H1 (cell line): ENCODE measurements around the gene DOK7. TPM values are rescaled to one million over a fixed set of nuclear protein-coding genes. Genes with fewer than 3 reads are reported as not detected.
A peak's percentile ranks its signal among the peaks of the same experiment; 100 is the strongest.

ENCODE experiments used
- CTCF ChIA-PET: fragments of 300-600 bp; sonication (Branson Sonifier 250); formaldehyde crosslinking; loops from one replicate; lab custom pipeline; 2021; ENCODE audit not compliant: partially characterized antibody; lab: Charles Lee
- POLR2A ChIA-PET: fragments of 300-600 bp; sonication (Branson Sonifier 250); formaldehyde crosslinking; loops from one replicate; lab custom pipeline; 2021; ENCODE audit warnings: inconsistent platforms; ENCODE audit not compliant: partially characterized antibody; lab: Charles Lee
- DNase-seq, 2 experiments: peaks; one replicate each; pipeline versions ENCODE4 v3.0.0 to v3.0.0-alpha.2; 2010 to 2022; ENCODE audit warnings: low spot score in 2 of 2, low read depth in 1 of 2, mixed read lengths in 1 of 2
- FAIRE-seq: peaks from 2 replicates; lab custom pipeline; 2011; peaks lifted over from hg19 to GRCh38; lab: Jason Lieb, UNC
- H2AFZ ChIP-seq: 2 replicates; pipeline ENCODE4 v1.8.1; 2012; ENCODE audit warnings: low read length, inconsistent platforms
- H2AK5ac ChIP-seq: 2 replicates; pipeline ENCODE4 v1.6.1; 2013; ENCODE audit warnings: low read depth, low read length
- H2BK120ac ChIP-seq: replicated peaks from 2 replicates; pipeline ENCODE3; 2013; ENCODE audit warnings: low read depth, low read length, inconsistent platforms
- H2BK12ac ChIP-seq: 2 replicates; pipeline ENCODE4 v1.6.1; 2013; ENCODE audit warnings: low read depth, low read length
- H2BK15ac ChIP-seq: 2 replicates; pipeline ENCODE4 v1.6.1; 2013; ENCODE audit warnings: low read length
- H2BK20ac ChIP-seq: 2 replicates; pipeline ENCODE4 v1.6.1; 2013; ENCODE audit warnings: low read length
- H2BK5ac ChIP-seq: 2 replicates; pipeline ENCODE4 v1.6.1; 2013; ENCODE audit warnings: low read depth, low read length
- H3K14ac ChIP-seq: 2 replicates; pipeline ENCODE4 v1.6.1; 2013; ENCODE audit warnings: inconsistent platforms; ENCODE audit not compliant: insufficient read length
- H3K18ac ChIP-seq: 2 replicates; pipeline ENCODE4 v1.6.1; 2013; ENCODE audit warnings: low read length; ENCODE audit errors: extremely low read depth
- H3K23ac ChIP-seq: 2 replicates; pipeline ENCODE4 v1.6.1; 2013; ENCODE audit warnings: inconsistent platforms; ENCODE audit not compliant: insufficient read length
- H3K23me2 ChIP-seq: 2 replicates; pipeline ENCODE4 v1.6.1; 2013; ENCODE audit warnings: low read depth, low read length
- H3K27ac ChIP-seq: 2 replicates; pipeline ENCODE4 v1.6.1; 2011; ENCODE audit warnings: low read depth, low read length, inconsistent platforms
- H3K27me3 ChIP-seq, 4 experiments: replicated peaks in 1 of 4; 1 replicate in 1 of 4; 2 replicates in 3 of 4; pipeline versions ENCODE4 v1.6.1 to v1.8.1; 2011 to 2013; ENCODE audit warnings: low read length in 3 of 4, mild to moderate bottlenecking in 3 of 4, inconsistent platforms in 2 of 4, mixed read lengths in 2 of 4, moderate library complexity in 1 of 4; ENCODE audit not compliant: control insufficient read depth in 3 of 4, insufficient read depth in 3 of 4; ENCODE audit errors: extremely low read depth in 1 of 4
- H3K36me3 ChIP-seq, 4 experiments: 2 replicates each; pipeline versions ENCODE4 v1.6.1 to v1.8.1; 2011 to 2013; ENCODE audit warnings: mild to moderate bottlenecking in 4 of 4, low read length in 3 of 4, moderate library complexity in 2 of 4, control low read depth in 1 of 4, inconsistent platforms in 1 of 4; ENCODE audit not compliant: insufficient read depth in 4 of 4, control insufficient read depth in 2 of 4
- H3K4ac ChIP-seq: replicated peaks from 2 replicates; pipeline ENCODE3; 2013; ENCODE audit warnings: low read length, low read depth, mixed read lengths, inconsistent platforms; ENCODE audit not compliant: insufficient read length
- H3K4me1 ChIP-seq, 4 experiments: replicated peaks in 1 of 4; 1 replicate in 1 of 4; 2 replicates in 3 of 4; pipeline versions ENCODE4 v1.6.1 to v1.8.1; 2011 to 2013; ENCODE audit warnings: low read length in 3 of 4, inconsistent platforms in 2 of 4, mixed read lengths in 1 of 4; ENCODE audit not compliant: insufficient read depth in 4 of 4, control insufficient read depth in 3 of 4
- H3K4me2 ChIP-seq, 2 experiments: 2 replicates each; pipeline versions ENCODE4 v1.6.1 to v1.8.1; 2011 to 2013; ENCODE audit warnings: low read depth in 2 of 2, low read length in 2 of 2, control low read depth in 1 of 2, inconsistent platforms in 1 of 2, mild to moderate bottlenecking in 1 of 2; ENCODE audit not compliant: insufficient read depth in 1 of 2
- H3K4me3 ChIP-seq, 4 experiments: fragments of 200-600, 300-600 bp in 1 of 4; sonication (generic), shearing (Covaris generic), sonication (Bioruptor Twin) in 1 of 4; 2 replicates each; pipeline versions ENCODE4 v1.5.1 to v1.8.1; 2011 to 2016; ENCODE audit warnings: low read length in 4 of 4, low read depth in 3 of 4, control low read depth in 2 of 4, inconsistent platforms in 2 of 4, mild to moderate bottlenecking in 2 of 4, mixed read lengths in 1 of 4, moderate library complexity in 1 of 4; ENCODE audit not compliant: insufficient read depth in 2 of 4; ENCODE audit errors: extremely low read depth in 1 of 4
- H3K56ac ChIP-seq: replicated peaks from 2 replicates; pipeline ENCODE3; 2013; ENCODE audit warnings: low read depth, mild to moderate bottlenecking, mixed read lengths, low read length, inconsistent platforms; ENCODE audit not compliant: insufficient read length
- H3K79me1 ChIP-seq: 2 replicates; pipeline ENCODE4 v1.6.1; 2013; ENCODE audit warnings: low read depth, low read length, control low read depth
- H3K79me2 ChIP-seq, 2 experiments: 2 replicates each; pipeline versions ENCODE4 v1.6.1 to v1.8.1; 2012 to 2013; ENCODE audit warnings: low read length in 2 of 2, mild to moderate bottlenecking in 2 of 2, inconsistent platforms in 1 of 2; ENCODE audit not compliant: insufficient read depth in 2 of 2, control insufficient read depth in 1 of 2
- H3K9ac ChIP-seq, 4 experiments: replicated peaks in 1 of 4; 1 replicate in 1 of 4; 2 replicates in 3 of 4; pipeline versions ENCODE4 v1.6.1 to v1.8.1; 2011 to 2013; ENCODE audit warnings: low read depth in 3 of 4, low read length in 3 of 4, control low read depth in 2 of 4, mild to moderate bottlenecking in 2 of 4, moderate library complexity in 2 of 4, inconsistent platforms in 1 of 4; ENCODE audit errors: extremely low read depth in 1 of 4
- H3K9me3 ChIP-seq, 2 experiments: 2 replicates each; pipeline versions ENCODE4 v1.6.1 to v1.8.1; 2012 to 2013; ENCODE audit warnings: mild to moderate bottlenecking in 2 of 2, moderate library complexity in 2 of 2, control low read depth in 1 of 2, inconsistent platforms in 1 of 2, low read depth in 1 of 2, low read length in 1 of 2, mixed read lengths in 1 of 2; ENCODE audit not compliant: insufficient read depth in 2 of 2
- H4K20me1 ChIP-seq, 2 experiments: replicated peaks in 1 of 2; 2 replicates each; pipeline versions ENCODE3 to v1.8.1; 2011 to 2013; ENCODE audit warnings: inconsistent platforms in 2 of 2, low read length in 2 of 2, mild to moderate bottlenecking in 1 of 2; ENCODE audit not compliant: insufficient read depth in 2 of 2, control insufficient read depth in 1 of 2
- H4K5ac ChIP-seq: 2 replicates; pipeline ENCODE4 v1.6.1; 2013; ENCODE audit warnings: low read length, low read depth, mixed read lengths, inconsistent platforms; ENCODE audit not compliant: insufficient read length
- H4K8ac ChIP-seq: 2 replicates; pipeline ENCODE4 v1.8.0; 2013; ENCODE audit warnings: mild to moderate bottlenecking, moderate library complexity, low read length, inconsistent platforms; ENCODE audit not compliant: insufficient read depth; ENCODE audit errors: extremely low read depth
- H4K91ac ChIP-seq: replicated peaks from 2 replicates; pipeline ENCODE3; 2013; ENCODE audit warnings: low read length, mixed read lengths, inconsistent platforms; ENCODE audit not compliant: insufficient read length
- ASH2L ChIP-seq: fragments of 200-600, 300-600 bp; sonication (generic); IDR thresholded peaks from one replicate; pipeline ENCODE4 v1.7.1; 2017; ENCODE audit warnings: low read length
- EP300 ChIP-seq, 2 experiments: IDR thresholded peaks; 1 replicate in 1 of 2; 2 replicates in 1 of 2; pipeline ENCODE4 v1.6.1; 2011 to 2012; ENCODE audit warnings: low read depth in 2 of 2, low read length in 2 of 2, mild to moderate bottlenecking in 2 of 2, borderline replicate concordance in 1 of 2, inconsistent platforms in 1 of 2, moderate library complexity in 1 of 2
- GABPA ChIP-seq: IDR thresholded peaks from 2 replicates; pipeline ENCODE4 v1.6.1; 2011; ENCODE audit warnings: mild to moderate bottlenecking, low read length, moderate library complexity, borderline replicate concordance; ENCODE audit not compliant: insufficient read depth
- RNF2 ChIP-seq: fragments of 200-900, 300-1000 bp; sonication (generic); IDR thresholded peaks from 2 replicates; pipeline ENCODE4 v1.7.1; 2016; ENCODE audit warnings: borderline replicate concordance, low read depth, mild to moderate bottlenecking, antibody characterized with exemption, low read length; ENCODE audit not compliant: poor library complexity, severe bottlenecking; ENCODE audit errors: missing control alignments
- WGBS, 2 experiments: shearing (Covaris generic) in 1 of 2; methylation state at CpG; one replicate each; pipeline versions ENCODE4 v1.1.6 to v1.1.7; 2013 to 2015; ENCODE audit warnings: low lambda C conversion rate in 2 of 2, mixed read lengths in 2 of 2, inconsistent platforms in 1 of 2, low coverage in 1 of 2, missing lambda C conversion rate in 1 of 2; ENCODE audit not compliant: insufficient replicate concordance in 2 of 2, insufficient coverage in 1 of 2, insufficient read length in 1 of 2; ENCODE audit errors: extremely low coverage in 1 of 2, missing lambda C conversion rate in 1 of 2; 5-methylcytosine and 5-hydroxymethylcytosine counted together
- polyA plus RNA-seq, 7 experiments: library from polyadenylated mRNA; depleted of rRNA in 3 of 7; stranded (reverse) in 5 of 7; unstranded in 2 of 7; fragments of >200 nt in 5 of 7; fragments of 200-250 nt in 2 of 7; gene quantifications; 1 replicate in 5 of 7; 2 replicates in 1 of 7; 4 replicates in 1 of 7; pipeline versions ENCODE4 v1.2.1 to v1.2.3, GENCODE V29; 2011 to 2013; ENCODE audit warnings: missing spikeins in 2 of 7, mixed read lengths in 2 of 7
- total RNA-seq: library from RNA; stranded (reverse); fragmentation: NEBNext Ultra II Directional; extraction: Animal tissue kit (Norgen Biotek cat#: 25700); gene quantifications from 2 replicates; pipeline ENCODE4 v1.2.1, GENCODE V29; 2021

Gene DOK7
- total and polyA plus RNA-seq, 2 of the 8 experiments (the other 6 are each of a cell fraction or from before 2014, with no cell fraction given) = 0.32 TPM; not detected in 1

- no peak for DNase-seq
- no peak overlapping the region for H3K4me2 ChIP-seq
Observed at GRCh38 chr4:3471886-3472285, 8.8 kb downstream of the DOK7 start.

More at GRCh38 chr4:3471886-3472285, 8.8 kb downstream of the DOK7 start:
- H4K5ac ChIP-seq = no peak overlapping the region
- no peaks in the 10 kb centered on the region for H3K79me2 ChIP-seq
- H2BK120ac ChIP-seq = no peak overlapping the region
- no peak overlapping the region for H3K4ac ChIP-seq
- H3K9me3 ChIP-seq = peaks cover 0 to 6% of the 10 kb centered on the region in 2 experiments; a peak in 2 of 4 replicates
- no peak overlapping the region for H2AFZ ChIP-seq
- H2BK20ac ChIP-seq = no peak overlapping the region
- H3K4me3 ChIP-seq = no peak overlapping the region
- no peak overlapping the region for H4K91ac ChIP-seq
- no peak for FAIRE-seq
- CTCF ChIA-PET = interaction anchor here (0.9 to 3.9 kb wide), 7 partner anchors 8 to 229 kb away, joined by 3 to 41 read pairs (median 4); no protein-coding TSS in a partner anchor
- no peak overlapping the region for H3K56ac ChIP-seq
- no peak overlapping the region for H2BK5ac ChIP-seq
- H3K14ac ChIP-seq = no peak overlapping the region
- TF ChIP-seq GABPA (no peak), EP300 (IDR thresholded peaks at IDR 0.05; ENCODE audit: borderline replicate concordance in 1 of 2, low read depth in 2 of 2, low read length in 2 of 2) (no peak), ASH2L (no peak), RNF2 (no peak)
- H2BK15ac ChIP-seq = 0 out of 2 replicates have a peak overlapping the region, but pooled peaks have one; percentile 29
- H3K18ac ChIP-seq = no peak overlapping the region
- POLR2A ChIA-PET = interaction anchor here (1.4 kb wide), 1 partner anchor 13 kb away, joined by 4 read pairs; no protein-coding TSS in a partner anchor
- H4K20me1 ChIP-seq = peaks cover 0 to 13% of the 10 kb centered on the region in 2 experiments
- peaks cover 6% of the 10 kb centered on the region; the same call in 1 of the 2 replicates for H3K79me1 ChIP-seq
- no peak overlapping the region for H3K9ac ChIP-seq
- H3K4me1 ChIP-seq = peaks cover 0 to 3% (median 1%) of the 10 kb centered on the region in 4 experiments; a peak in 2 of 7 replicates
- H2AK5ac ChIP-seq = no peak overlapping the region
- H3K23me2 ChIP-seq = peaks cover 5% of the 10 kb centered on the region
- peaks cover 1 to 48% (median 34%) of the 10 kb centered on the region in 4 experiments; a peak in 6 of 7 replicates for H3K27me3 ChIP-seq
- 83% methylated on average over 13 of the region's 15 CpGs; no CpG with 5 or more reads in 1 of the 2 experiments for WGBS, 2 experiments
- H3K27ac ChIP-seq = no peak overlapping the region
- H3K23ac ChIP-seq = no peak overlapping the region
- H4K8ac ChIP-seq = no peak overlapping the region
- no peak overlapping the region for H2BK12ac ChIP-seq
- H3K36me3 ChIP-seq = no peaks in the 10 kb centered on the region
